Gastroesophageal sphincter (tissue), 3 donors: ENCODE results near the gene CHST11.

ENCODE experiments used
- CTCF ChIP-seq, 4 experiments: fragments of 200-600 bp in 2 of 4; fragments of 450-650 bp in 2 of 4; sonication (generic) in 1 of 4; IDR thresholded peaks; one replicate each; pipeline ENCODE4 v1.5.1; 2017 to 2019; ENCODE audit warnings: antibody characterized with exemption in 4 of 4, mild to moderate bottlenecking in 2 of 4, moderate library complexity in 2 of 4
- POLR2A ChIP-seq, 2 donors: fragments of 450-650 bp; IDR thresholded peaks; one replicate each; pipeline ENCODE4 v1.6.1; 2017; ENCODE audit warnings: antibody characterized with exemption in 2 of 2, mild to moderate bottlenecking in 2 of 2, moderate library complexity in 1 of 2

DNA sequence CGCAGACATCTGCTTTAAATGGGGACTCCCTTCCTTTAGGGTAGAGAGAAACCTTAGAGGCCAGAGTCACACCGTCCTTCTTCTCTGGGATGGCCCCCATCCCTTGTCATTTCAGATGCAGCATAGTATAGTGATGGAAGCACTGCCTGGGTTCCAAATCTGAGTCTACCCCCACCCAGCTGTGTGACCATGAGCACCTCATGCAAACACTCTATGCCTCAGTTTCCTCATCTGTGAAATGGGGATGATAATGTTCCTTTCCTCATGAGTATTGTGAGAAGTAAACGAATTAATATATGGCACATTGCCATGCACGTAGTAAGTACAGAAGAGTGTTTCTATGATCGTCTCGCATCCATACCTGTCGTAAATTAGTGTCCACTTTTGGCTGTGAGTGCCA lies 259.4 kb downstream of the CHST11 start:
- no peak for TF ChIP-seq CTCF (IDR thresholded peaks at IDR 0.05)
- no peak for TF ChIP-seq POLR2A (IDR thresholded peaks at IDR 0.05)
